ENCODE data around the gene GPHN. TPM values are rescaled to one million over a fixed set of nuclear protein-coding genes. Genes with fewer than 3 reads are reported as not detected.

Gene GPHN
- total and polyA plus RNA-seq, 2 of the 8 experiments (the other 6 are each of a cell fraction or from before 2014, with no cell fraction given), result 6.0 to 16.0 TPM

DNA sequence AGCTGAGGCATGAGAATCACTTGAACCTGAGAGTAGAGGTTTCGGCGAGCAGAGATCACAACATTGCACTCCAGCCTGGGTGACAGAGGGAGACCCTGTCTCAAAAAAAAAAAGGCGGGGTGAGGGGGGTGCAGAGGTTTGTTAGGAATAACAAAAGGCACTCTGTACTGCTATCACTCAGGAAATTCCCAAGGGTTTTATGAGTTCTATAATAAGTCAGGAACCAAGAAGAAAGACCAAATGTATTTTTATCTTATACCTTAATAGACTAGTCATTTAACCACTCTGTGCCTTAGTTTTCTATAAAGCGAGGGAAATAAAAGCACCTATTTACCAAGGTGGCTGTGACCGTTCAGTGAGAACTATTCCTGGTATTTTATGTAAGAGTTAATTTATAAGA lies 319.2 kb downstream of the GPHN start (continued):
- no peak for TF ChIP-seq HDAC2 (IDR thresholded peaks at IDR 0.05; ENCODE audit: borderline replicate concordance in 1 of 2, low read depth in 2 of 2, low read length in 2 of 2)
- no peak for TF ChIP-seq RBBP5 (IDR thresholded peaks at IDR 0.05; ENCODE audit: borderline replicate concordance, low read depth, low read length)
- no peak for TF ChIP-seq YY1 (IDR thresholded peaks at IDR 0.05; ENCODE audit: low read depth, low read length)
- no peak for TF ChIP-seq EZH2 (IDR thresholded peaks at IDR 0.05; ENCODE audit: low read depth, low read length, severe bottlenecking)

Measured in H1 (cell line).